ENCODE measurements around the gene CAPN5. TPM values are rescaled to one million over a fixed set of nuclear protein-coding genes. Genes with fewer than 3 reads are reported as not detected.

The CAPN5 gene
- total and polyA plus RNA-seq, 2 experiments from 2014 or later: 10.2 to 32.2 TPM

DNA sequence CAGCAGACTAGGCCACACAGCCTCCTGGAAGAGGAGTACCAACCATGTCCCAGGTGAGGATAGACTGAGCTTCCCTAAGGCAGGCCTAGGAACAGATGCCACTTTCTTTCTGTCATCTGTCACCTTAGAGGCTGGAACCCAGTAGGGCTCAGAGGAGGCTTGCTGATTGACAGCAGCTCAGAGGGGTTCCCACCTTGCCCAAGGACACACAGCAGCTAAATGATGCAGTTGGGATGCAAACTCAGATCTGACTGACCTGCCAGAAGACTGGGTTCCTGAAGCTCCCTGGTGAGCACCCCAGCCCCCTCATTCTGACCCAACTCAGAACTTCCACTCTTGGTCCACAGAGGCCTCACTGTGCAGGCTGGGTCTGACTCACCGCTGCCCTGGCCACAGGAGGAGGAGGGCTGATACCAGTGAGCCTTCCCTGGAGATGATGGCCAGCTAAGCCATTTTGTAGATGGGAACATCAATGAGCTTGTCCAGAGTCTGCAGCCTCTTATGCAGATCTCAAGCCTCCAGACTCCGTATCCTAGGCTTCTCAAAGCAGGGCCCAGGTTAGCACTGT is 14.0 kb downstream of the CAPN5 start (continued):
- TF ChIP-seq, protein P1, sequence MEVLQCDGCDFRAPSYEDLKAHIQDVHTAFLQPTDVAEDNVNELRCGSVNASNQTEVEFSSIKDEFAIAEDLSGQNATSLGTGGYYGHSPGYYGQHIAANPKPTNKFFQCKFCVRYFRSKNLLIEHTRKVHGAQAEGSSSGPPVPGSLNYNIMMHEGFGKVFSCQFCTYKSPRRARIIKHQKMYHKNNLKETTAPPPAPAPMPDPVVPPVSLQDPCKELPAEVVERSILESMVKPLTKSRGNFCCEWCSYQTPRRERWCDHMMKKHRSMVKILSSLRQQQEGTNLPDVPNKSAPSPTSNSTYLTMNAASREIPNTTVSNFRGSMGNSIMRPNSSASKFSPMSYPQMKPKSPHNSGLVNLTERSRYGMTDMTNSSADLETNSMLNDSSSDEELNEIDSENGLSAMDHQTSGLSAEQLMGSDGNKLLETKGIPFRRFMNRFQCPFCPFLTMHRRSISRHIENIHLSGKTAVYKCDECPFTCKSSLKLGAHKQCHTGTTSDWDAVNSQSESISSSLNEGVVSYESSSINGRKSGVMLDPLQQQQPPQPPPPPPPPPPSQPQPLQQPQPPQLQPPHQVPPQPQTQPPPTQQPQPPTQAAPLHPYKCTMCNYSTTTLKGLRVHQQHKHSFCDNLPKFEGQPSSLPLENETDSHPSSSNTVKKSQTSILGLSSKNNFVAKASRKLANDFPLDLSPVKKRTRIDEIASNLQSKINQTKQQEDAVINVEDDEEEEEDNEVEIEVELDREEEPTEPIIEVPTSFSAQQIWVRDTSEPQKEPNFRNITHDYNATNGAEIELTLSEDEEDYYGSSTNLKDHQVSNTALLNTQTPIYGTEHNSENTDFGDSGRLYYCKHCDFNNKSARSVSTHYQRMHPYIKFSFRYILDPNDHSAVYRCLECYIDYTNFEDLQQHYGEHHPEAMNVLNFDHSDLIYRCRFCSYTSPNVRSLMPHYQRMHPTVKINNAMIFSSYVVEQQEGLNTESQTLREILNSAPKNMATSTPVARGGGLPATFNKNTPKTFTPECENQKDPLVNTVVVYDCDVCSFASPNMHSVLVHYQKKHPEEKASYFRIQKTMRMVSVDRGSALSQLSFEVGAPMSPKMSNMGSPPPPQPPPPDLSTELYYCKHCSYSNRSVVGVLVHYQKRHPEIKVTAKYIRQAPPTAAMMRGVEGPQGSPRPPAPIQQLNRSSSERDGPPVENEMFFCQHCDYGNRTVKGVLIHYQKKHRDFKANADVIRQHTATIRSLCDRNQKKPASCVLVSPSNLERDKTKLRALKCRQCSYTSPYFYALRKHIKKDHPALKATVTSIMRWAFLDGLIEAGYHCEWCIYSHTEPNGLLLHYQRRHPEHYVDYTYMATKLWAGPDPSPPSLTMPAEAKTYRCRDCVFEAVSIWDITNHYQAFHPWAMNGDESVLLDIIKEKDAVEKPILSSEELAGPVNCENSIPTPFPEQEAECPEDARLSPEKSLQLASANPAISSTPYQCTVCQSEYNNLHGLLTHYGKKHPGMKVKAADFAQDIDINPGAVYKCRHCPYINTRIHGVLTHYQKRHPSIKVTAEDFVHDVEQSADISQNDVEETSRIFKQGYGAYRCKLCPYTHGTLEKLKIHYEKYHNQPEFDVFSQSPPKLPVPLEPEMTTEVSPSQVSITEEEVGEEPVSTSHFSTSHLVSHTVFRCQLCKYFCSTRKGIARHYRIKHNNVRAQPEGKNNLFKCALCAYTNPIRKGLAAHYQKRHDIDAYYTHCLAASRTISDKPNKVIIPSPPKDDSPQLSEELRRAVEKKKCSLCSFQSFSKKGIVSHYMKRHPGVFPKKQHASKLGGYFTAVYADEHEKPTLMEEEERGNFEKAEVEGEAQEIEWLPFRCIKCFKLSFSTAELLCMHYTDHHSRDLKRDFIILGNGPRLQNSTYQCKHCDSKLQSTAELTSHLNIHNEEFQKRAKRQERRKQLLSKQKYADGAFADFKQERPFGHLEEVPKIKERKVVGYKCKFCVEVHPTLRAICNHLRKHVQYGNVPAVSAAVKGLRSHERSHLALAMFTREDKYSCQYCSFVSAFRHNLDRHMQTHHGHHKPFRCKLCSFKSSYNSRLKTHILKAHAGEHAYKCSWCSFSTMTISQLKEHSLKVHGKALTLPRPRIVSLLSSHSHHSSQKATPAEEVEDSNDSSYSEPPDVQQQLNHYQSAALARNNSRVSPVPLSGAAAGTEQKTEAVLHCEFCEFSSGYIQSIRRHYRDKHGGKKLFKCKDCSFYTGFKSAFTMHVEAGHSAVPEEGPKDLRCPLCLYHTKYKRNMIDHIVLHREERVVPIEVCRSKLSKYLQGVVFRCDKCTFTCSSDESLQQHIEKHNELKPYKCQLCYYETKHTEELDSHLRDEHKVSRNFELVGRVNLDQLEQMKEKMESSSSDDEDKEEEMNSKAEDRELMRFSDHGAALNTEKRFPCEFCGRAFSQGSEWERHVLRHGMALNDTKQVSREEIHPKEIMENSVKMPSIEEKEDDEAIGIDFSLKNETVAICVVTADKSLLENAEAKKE (CRISPR knock-in tag; IDR thresholded peaks at IDR 0.05): no peak
- TF ChIP-seq CREB1 (CRISPR knock-in tag; IDR thresholded peaks at IDR 0.05; ENCODE audit: low read depth): no peak
- TF ChIP-seq ZNF114 (CRISPR knock-in tag; IDR thresholded peaks at IDR 0.05): no peak

DNA sequence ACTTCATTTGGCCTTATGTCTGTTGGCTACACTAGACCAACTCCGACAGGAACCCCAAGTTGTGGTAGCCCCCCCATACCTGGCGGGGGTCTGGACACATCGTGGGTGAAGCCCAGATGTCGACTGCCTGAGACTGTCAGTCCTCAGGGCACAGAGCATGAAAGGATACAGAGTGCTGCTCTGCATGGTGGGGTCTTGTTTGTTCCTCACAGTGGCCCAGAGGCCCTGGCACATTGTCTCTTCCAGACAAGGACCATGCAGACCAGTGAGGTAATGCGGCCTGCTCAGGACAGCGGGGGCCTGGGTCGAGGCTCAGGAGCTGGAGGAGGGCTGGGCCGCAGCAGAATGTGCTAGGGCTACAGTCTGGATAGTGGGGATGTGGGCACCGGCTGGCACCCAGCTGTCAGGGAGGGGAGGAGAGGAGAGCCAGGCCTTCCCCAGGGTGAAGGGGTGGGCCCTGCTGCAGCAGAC is 14.6 kb downstream of the CAPN5 start:
- Histone ChIP-seq H3K9me2 (ENCODE audit: insufficient read depth) (no peaks in the 10 kb centered on the region), H3F3A (replicated peaks; ENCODE audit: low read depth) (no peaks in the 10 kb centered on the region), H3K27ac (ENCODE audit: low read depth) (no peak overlapping the region), H3K27me3 (ENCODE audit: insufficient read depth) (no peaks in the 10 kb centered on the region), H3K4me2 (no peak overlapping the region), H2AFZ (no peak overlapping the region), H3K4me3 (no peak overlapping the region), H4K20me1 (replicated peaks; ENCODE audit: insufficient read depth) (no peaks in the 10 kb centered on the region), H3K36me3 (ENCODE audit: insufficient read depth) (peaks cover 5% of the 10 kb centered on the region; the same call in 1 of the 2 replicates), H3K79me2 (replicated peaks; ENCODE audit: insufficient read depth) (peaks cover 16% of the 10 kb centered on the region; the same call in 1 of the 2 replicates), H3K4me1 (ENCODE audit: insufficient read depth) (no peaks in the 10 kb centered on the region)
- ATAC-seq (no peak), DNase-seq (ENCODE audit: low spot score) (no peak)
- no peaks in the 10 kb centered on the region; the same call in 2 of the 3 replicates for H3K36me3 Mint-ChIP-seq (ENCODE audit: low read depth)
- H3K27me3 Mint-ChIP-seq (ENCODE audit: insufficient read depth, low read depth, poor library complexity): peaks cover 10% of the 10 kb centered on the region
- H3K4me1 Mint-ChIP-seq: peaks cover 6% of the 10 kb centered on the region; the same call in 2 of the 3 replicates
- H3K9me3 Mint-ChIP-seq: no peaks in the 10 kb centered on the region; the same call in 2 of the 3 replicates
- H3K27ac Mint-ChIP-seq: no peak overlapping the region; the same call in 1 of the 2 replicates
- H3K4me3 Mint-ChIP-seq: no peak overlapping the region
- TF ChIP-seq, protein P2, sequence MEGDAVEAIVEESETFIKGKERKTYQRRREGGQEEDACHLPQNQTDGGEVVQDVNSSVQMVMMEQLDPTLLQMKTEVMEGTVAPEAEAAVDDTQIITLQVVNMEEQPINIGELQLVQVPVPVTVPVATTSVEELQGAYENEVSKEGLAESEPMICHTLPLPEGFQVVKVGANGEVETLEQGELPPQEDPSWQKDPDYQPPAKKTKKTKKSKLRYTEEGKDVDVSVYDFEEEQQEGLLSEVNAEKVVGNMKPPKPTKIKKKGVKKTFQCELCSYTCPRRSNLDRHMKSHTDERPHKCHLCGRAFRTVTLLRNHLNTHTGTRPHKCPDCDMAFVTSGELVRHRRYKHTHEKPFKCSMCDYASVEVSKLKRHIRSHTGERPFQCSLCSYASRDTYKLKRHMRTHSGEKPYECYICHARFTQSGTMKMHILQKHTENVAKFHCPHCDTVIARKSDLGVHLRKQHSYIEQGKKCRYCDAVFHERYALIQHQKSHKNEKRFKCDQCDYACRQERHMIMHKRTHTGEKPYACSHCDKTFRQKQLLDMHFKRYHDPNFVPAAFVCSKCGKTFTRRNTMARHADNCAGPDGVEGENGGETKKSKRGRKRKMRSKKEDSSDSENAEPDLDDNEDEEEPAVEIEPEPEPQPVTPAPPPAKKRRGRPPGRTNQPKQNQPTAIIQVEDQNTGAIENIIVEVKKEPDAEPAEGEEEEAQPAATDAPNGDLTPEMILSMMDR (conservative IDR thresholded peaks at IDR 0.05; ENCODE audit: low read depth in 2 of 2): no peak
- no peak for TF ChIP-seq JUNB (IDR thresholded peaks at IDR 0.05; ENCODE audit: unreplicated experiment)
- TF ChIP-seq ZNF331 (CRISPR knock-in tag; IDR thresholded peaks at IDR 0.05; ENCODE audit: low read depth): no peak
- TF ChIP-seq POLR2AphosphoS5 (IDR thresholded peaks at IDR 0.05; ENCODE audit: low read depth): no peak
- no peak for TF ChIP-seq STAT1 (IDR thresholded peaks at IDR 0.05; ENCODE audit: unreplicated experiment)
- TF ChIP-seq CREB1 (CRISPR knock-in tag; IDR thresholded peaks at IDR 0.05; ENCODE audit: low read depth): no peak
- TF ChIP-seq, protein P3, sequence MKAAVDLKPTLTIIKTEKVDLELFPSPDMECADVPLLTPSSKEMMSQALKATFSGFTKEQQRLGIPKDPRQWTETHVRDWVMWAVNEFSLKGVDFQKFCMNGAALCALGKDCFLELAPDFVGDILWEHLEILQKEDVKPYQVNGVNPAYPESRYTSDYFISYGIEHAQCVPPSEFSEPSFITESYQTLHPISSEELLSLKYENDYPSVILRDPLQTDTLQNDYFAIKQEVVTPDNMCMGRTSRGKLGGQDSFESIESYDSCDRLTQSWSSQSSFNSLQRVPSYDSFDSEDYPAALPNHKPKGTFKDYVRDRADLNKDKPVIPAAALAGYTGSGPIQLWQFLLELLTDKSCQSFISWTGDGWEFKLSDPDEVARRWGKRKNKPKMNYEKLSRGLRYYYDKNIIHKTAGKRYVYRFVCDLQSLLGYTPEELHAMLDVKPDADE (IDR thresholded peaks at IDR 0.05): no peak
- TF ChIP-seq ZNF114 (CRISPR knock-in tag; IDR thresholded peaks at IDR 0.05): no peak
- TF ChIP-seq EZH2phosphoT487 (IDR thresholded peaks at IDR 0.05; ENCODE audit: unreplicated experiment): no peak

Measured in GM23338 (cell line).